Measurements from ENCODE around the gene SNTB2. TPM values are rescaled to one million over a fixed set of nuclear protein-coding genes. Genes with fewer than 3 reads are reported as not detected.

Gene SNTB2
- total and polyA plus RNA-seq, 7 experiments from 2014 or later: 3.0 to 16.4 (median 11.2) TPM

DNA sequence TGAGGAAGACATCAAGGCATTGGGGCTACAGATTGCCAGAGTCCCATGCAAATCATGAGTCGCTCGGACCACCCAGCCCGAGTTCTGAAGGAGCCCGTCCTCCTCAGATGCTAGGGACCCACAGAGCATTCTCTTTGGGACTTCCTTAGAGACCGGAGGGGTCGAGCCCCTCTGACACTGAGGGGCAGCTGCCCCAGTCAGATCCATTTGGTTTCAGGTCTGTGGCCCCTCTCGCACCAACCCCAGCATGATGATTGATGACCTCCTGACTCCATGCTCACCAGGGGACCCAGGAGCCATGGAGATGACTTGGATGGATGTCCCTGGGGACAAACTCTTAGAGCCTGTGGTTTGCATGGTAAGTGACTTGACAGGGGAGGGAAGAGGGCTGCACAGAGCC is 135.4 kb downstream of the SNTB2 start:
- Mint-ChIP-seq H3K4me1 (peaks cover 19 to 38% (median 30%) of the 10 kb centered on the region in 7 donors), H3K27ac (peak overlapping the region in 3 of 9 donors; percentile 28 to 65 (median 47)), H3K36me3 (peaks cover 6 to 31% (median 18%) of the 10 kb centered on the region in 5 donors), H3K9me3 (no peaks in the 10 kb centered on the region), H3K4me3 (no peak overlapping the region), H3K27me3 (no peaks in the 10 kb centered on the region)
- intact Hi-C loops (cut with micrococcal nuclease): no loop called here
- Histone ChIP-seq H3K4me1 (ENCODE audit: control insufficient read depth in 2 of 2, insufficient read depth in 2 of 2, low read length in 2 of 2) (peaks cover 0 to 9% of the 10 kb centered on the region in 2 donors), H3K9me3 (ENCODE audit: control insufficient read depth in 2 of 3, low read length in 3 of 3) (no peaks in the 10 kb centered on the region), H3K36me3 (ENCODE audit: control insufficient read depth in 2 of 3, insufficient read depth in 3 of 3, low read length in 3 of 3) (peaks cover 21 to 91% (median 27%) of the 10 kb centered on the region in 3 experiments), H3K27ac (ENCODE audit: low read depth, low read length) (no peak overlapping the region), H3K27me3 (ENCODE audit: control insufficient read depth in 2 of 2, insufficient read depth in 2 of 2, low read length in 2 of 2) (no peaks in the 10 kb centered on the region), H3K4me3 (ENCODE audit: low read length) (no peak overlapping the region)
- ATAC-seq (no peak), DNase-seq (no peak)
- CTCF ChIA-PET: no interaction called here
- POLR2A ChIA-PET: no interaction called here

DNA sequence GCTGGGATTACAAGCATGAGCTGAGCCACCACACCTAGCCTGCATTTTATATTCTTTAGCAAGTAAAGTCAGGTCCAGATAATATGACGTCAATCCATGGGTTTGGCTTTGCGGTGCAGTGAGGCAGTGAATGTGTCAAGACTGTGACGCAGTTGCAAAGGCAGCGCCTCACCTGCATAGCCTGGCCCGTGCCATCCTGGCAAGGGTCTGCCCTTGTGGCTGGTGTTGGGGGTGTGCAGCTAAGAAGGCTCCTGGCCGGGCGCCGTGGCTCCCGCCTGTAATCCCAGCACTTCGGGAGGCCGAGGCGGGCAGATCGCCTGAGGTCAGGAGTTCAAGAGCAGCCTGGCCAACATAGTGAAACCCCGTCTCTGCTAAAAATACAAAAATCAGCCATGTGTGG is 136.5 kb downstream of the SNTB2 start:
- DNase-seq: no peak
- H3K27ac Mint-ChIP-seq: no peak overlapping the region
- H3K9me3 Mint-ChIP-seq: no peaks in the 10 kb centered on the region
- Histone ChIP-seq H3K27ac (ENCODE audit: low read depth, low read length) (no peak overlapping the region), H3K36me3 (ENCODE audit: control insufficient read depth in 2 of 3, insufficient read depth in 3 of 3, low read length in 3 of 3) (peaks cover 21 to 90% (median 27%) of the 10 kb centered on the region in 3 experiments), H3K4me1 (ENCODE audit: control insufficient read depth in 2 of 2, insufficient read depth in 2 of 2, low read length in 2 of 2) (peaks cover 2 to 16% of the 10 kb centered on the region in 2 donors), H3K27me3 (ENCODE audit: control insufficient read depth in 2 of 2, insufficient read depth in 2 of 2, low read length in 2 of 2) (no peaks in the 10 kb centered on the region), H3K9me3 (ENCODE audit: control insufficient read depth in 2 of 3, low read length in 3 of 3) (no peaks in the 10 kb centered on the region), H3K4me3 (ENCODE audit: low read length) (no peak overlapping the region)
- no peak for ATAC-seq
- peaks cover 20 to 45% (median 37%) of the 10 kb centered on the region in 7 donors for H3K4me1 Mint-ChIP-seq
- intact Hi-C loops (cut with micrococcal nuclease): loop anchor here in 1 of 2 donors (1.0 kb wide), 1 partner anchor 12 kb away; the partner anchor contains the start of gene VPS4A
- no peaks in the 10 kb centered on the region for H3K27me3 Mint-ChIP-seq
- CTCF ChIA-PET: no interaction called here
- POLR2A ChIA-PET: interaction anchor here (0.8 kb wide), 1 partner anchor 13 kb away, joined by 3 read pairs; no protein-coding TSS in a partner anchor
- no peak overlapping the region for H3K4me3 Mint-ChIP-seq
- H3K36me3 Mint-ChIP-seq: peaks cover 6 to 31% (median 18%) of the 10 kb centered on the region in 5 donors

GRCh38 chr16:69324013-69324531 is 137.1 kb downstream of the SNTB2 start:
- Mint-ChIP-seq H3K27me3 (no peaks in the 10 kb centered on the region), H3K4me1 (peaks cover 20 to 51% (median 43%) of the 10 kb centered on the region in 7 donors), H3K9me3 (no peaks in the 10 kb centered on the region), H3K27ac (peak overlapping the region in 1 of 9 donors; percentile 76), H3K4me3 (no peak overlapping the region), H3K36me3 (peaks cover 6 to 31% (median 18%) of the 10 kb centered on the region in 5 donors)
- Histone ChIP-seq H3K36me3 (ENCODE audit: control insufficient read depth in 2 of 3, insufficient read depth in 3 of 3, low read length in 3 of 3) (peaks cover 21 to 87% (median 24%) of the 10 kb centered on the region in 3 experiments), H3K9me3 (ENCODE audit: control insufficient read depth in 2 of 3, low read length in 3 of 3) (no peaks in the 10 kb centered on the region), H3K4me3 (ENCODE audit: low read length) (no peak overlapping the region), H3K4me1 (ENCODE audit: control insufficient read depth in 2 of 2, insufficient read depth in 2 of 2, low read length in 2 of 2) (peaks cover 8 to 22% of the 10 kb centered on the region in 2 donors), H3K27ac (ENCODE audit: low read depth, low read length) (no peak overlapping the region), H3K27me3 (ENCODE audit: control insufficient read depth in 2 of 2, insufficient read depth in 2 of 2, low read length in 2 of 2) (no peaks in the 10 kb centered on the region)
- DNase-seq (no peak), ATAC-seq (no peak)
- intact Hi-C loops (cut with micrococcal nuclease): no loop called here
- ChIA-PET POLR2A (interaction anchor here (0.8 to 1.0 kb wide), 2 partner anchors 9 to 12 kb away, joined by 3 to 5 read pairs; no protein-coding TSS in a partner anchor), CTCF (no interaction called here)

GRCh38 chr16:69324585-69325253 is 137.8 kb downstream of the SNTB2 start:
- Mint-ChIP-seq H3K27ac (peak overlapping the region in 2 of 9 donors; percentile 43 to 76), H3K36me3 (peaks cover 6 to 26% (median 13%) of the 10 kb centered on the region in 5 donors), H3K9me3 (no peaks in the 10 kb centered on the region), H3K27me3 (no peaks in the 10 kb centered on the region), H3K4me1 (peaks cover 20 to 54% (median 50%) of the 10 kb centered on the region in 7 donors), H3K4me3 (peak overlapping the region in 1 of 10 donors; percentile 8)
- intact Hi-C loops (cut with micrococcal nuclease): no loop called here
- Histone ChIP-seq H3K4me3 (ENCODE audit: low read length) (no peak overlapping the region), H3K27me3 (ENCODE audit: control insufficient read depth in 2 of 2, insufficient read depth in 2 of 2, low read length in 2 of 2) (no peaks in the 10 kb centered on the region), H3K27ac (ENCODE audit: low read depth, low read length) (no peak overlapping the region), H3K9me3 (ENCODE audit: control insufficient read depth in 2 of 3, low read length in 3 of 3) (no peaks in the 10 kb centered on the region), H3K4me1 (ENCODE audit: control insufficient read depth in 2 of 2, insufficient read depth in 2 of 2, low read length in 2 of 2) (peaks cover 13 to 29% of the 10 kb centered on the region in 2 donors), H3K36me3 (ENCODE audit: control insufficient read depth in 2 of 3, insufficient read depth in 3 of 3, low read length in 3 of 3) (peaks cover 15 to 81% (median 18%) of the 10 kb centered on the region in 3 experiments)
- DNase-seq: no peak
- ATAC-seq: no peak
- POLR2A ChIA-PET: interaction anchor here (1.0 to 2.4 kb wide), 2 partner anchors 10 to 14 kb away, joined by 5 to 13 read pairs; partner anchors contain the start of genes COG8 and NIP7
- CTCF ChIA-PET: no interaction called here

- H3K36me3 ChIP-seq (ENCODE audit: control insufficient read depth in 2 of 3, insufficient read depth in 3 of 3, low read length in 3 of 3): peaks cover 5 to 70% (median 7%) of the 10 kb centered on the region in 3 experiments
- no peak overlapping the region for H3K27ac ChIP-seq (ENCODE audit: low read depth, low read length)
- H3K4me1 Mint-ChIP-seq: peaks cover 20 to 54% (median 50%) of the 10 kb centered on the region in 7 donors
- H3K4me3 Mint-ChIP-seq: peak overlapping the region in 3 of 10 donors; percentile 16 to 38 (median 36)
- DNase-seq (no peak), ATAC-seq (no peak)
- H3K4me1 ChIP-seq (ENCODE audit: control insufficient read depth in 2 of 2, insufficient read depth in 2 of 2, low read length in 2 of 2): peaks cover 13 to 31% of the 10 kb centered on the region in 2 donors
- H3K27ac Mint-ChIP-seq: peak overlapping the region in 4 of 9 donors; percentile 59 to 75 (median 68)
- no peaks in the 10 kb centered on the region for H3K27me3 Mint-ChIP-seq
- intact Hi-C loops (cut with micrococcal nuclease): no loop called here
- no peaks in the 10 kb centered on the region for H3K27me3 ChIP-seq (ENCODE audit: control insufficient read depth in 2 of 2, insufficient read depth in 2 of 2, low read length in 2 of 2)
- no peak overlapping the region for H3K4me3 ChIP-seq (ENCODE audit: low read length)
- H3K9me3 ChIP-seq (ENCODE audit: control insufficient read depth in 2 of 3, low read length in 3 of 3): no peaks in the 10 kb centered on the region
- CTCF ChIA-PET: no interaction called here
- H3K36me3 Mint-ChIP-seq: peaks cover 6 to 24% (median 13%) of the 10 kb centered on the region in 5 donors
- POLR2A ChIA-PET: interaction anchor here (1.0 to 2.4 kb wide), 5 partner anchors 11 to 54 kb away, joined by 3 to 13 read pairs (median 6); partner anchors contain the start of genes COG8, NIP7 and VPS4A
- no peaks in the 10 kb centered on the region for H3K9me3 Mint-ChIP-seq
Observed at GRCh38 chr16:69325784-69326171, 138.8 kb downstream of the SNTB2 start.

DNA sequence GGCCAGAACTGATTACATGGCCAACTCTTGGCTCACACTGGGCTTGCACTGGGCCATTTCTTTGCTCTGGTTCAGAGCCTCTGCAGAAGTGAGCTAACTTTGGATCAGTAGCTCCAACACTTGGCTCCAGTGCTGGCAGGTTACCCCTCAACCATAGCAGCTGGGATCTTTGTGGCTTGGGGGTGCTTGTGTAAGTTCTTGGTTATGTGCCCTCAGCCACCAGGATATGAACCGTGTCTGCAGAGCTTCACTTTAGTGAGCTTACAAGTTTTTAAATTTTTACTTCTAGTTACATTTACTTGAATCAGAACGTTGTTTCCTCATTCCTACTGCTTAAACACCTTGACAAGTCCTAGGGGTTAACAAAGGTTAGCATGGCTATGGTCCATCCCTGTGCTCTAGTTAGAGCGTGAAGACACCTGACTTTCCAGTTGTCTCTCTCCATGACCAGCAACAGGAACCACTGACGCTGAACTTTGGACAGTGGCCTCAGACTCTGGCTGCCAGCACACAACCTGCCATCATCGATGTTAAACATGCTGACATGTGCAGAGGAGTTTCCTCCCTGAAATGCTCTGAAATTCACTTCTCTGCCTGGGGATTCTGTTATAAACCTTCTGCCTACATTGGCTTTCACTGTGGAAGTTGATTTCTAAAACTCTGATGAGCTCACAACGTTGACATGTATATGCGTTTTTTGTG is 139.4 kb downstream of the SNTB2 start:
- Histone ChIP-seq H3K27ac (ENCODE audit: low read depth, low read length) (peak overlapping the region; percentile 17), H3K4me1 (ENCODE audit: control insufficient read depth in 2 of 2, insufficient read depth in 2 of 2, low read length in 2 of 2) (peaks cover 13 to 31% of the 10 kb centered on the region in 2 donors), H3K4me3 (ENCODE audit: low read length) (no peak overlapping the region), H3K9me3 (ENCODE audit: control insufficient read depth in 2 of 3, low read length in 3 of 3) (no peaks in the 10 kb centered on the region), H3K27me3 (ENCODE audit: control insufficient read depth in 2 of 2, insufficient read depth in 2 of 2, low read length in 2 of 2) (no peaks in the 10 kb centered on the region), H3K36me3 (ENCODE audit: control insufficient read depth in 2 of 3, insufficient read depth in 3 of 3, low read length in 3 of 3) (peaks cover 0 to 65% (median 6%) of the 10 kb centered on the region in 3 experiments)
- Mint-ChIP-seq H3K4me1 (peaks cover 16 to 57% (median 50%) of the 10 kb centered on the region in 7 donors), H3K4me3 (peak overlapping the region in 8 of 10 donors; percentile 12 to 51 (median 34)), H3K9me3 (no peaks in the 10 kb centered on the region), H3K36me3 (peaks cover 3 to 21% (median 13%) of the 10 kb centered on the region in 5 donors), H3K27me3 (no peaks in the 10 kb centered on the region), H3K27ac (peak overlapping the region in 7 of 9 donors; percentile 25 to 80 (median 69))
- no peak for ATAC-seq
- DNase-seq: no peak
- intact Hi-C loops (cut with micrococcal nuclease): no loop called here
- POLR2A ChIA-PET: interaction anchor here (0.5 to 2.4 kb wide), 9 partner anchors 12 to 1202 kb away, joined by 3 to 13 read pairs (median 4); partner anchors contain the start of genes COG8, NIP7 and VPS4A
- CTCF ChIA-PET: interaction anchor here (1.1 kb wide), 1 partner anchor 11 kb away, joined by 3 read pairs; no protein-coding TSS in a partner anchor

Measured in naive thymus-derived CD4-positive, alpha-beta T cell (primary cell).